Activated CD4-positive, alpha-beta T cell treated with anti-CD3 and anti-CD28 coated beads, Interleukin-10, Interleukin-2, amounts not matched to agents 100 ng/mL and 50 ng/mL, durations not matched to agents 16 hours and 8 hours (primary cell): ENCODE results near the gene MAPK4.
"Not testable (repeated sequence)": the region's sequence is repeated elsewhere in the genome, so short reads cannot be mapped to it uniquely, and the experiment has no call there.

Experiments used
- DNase-seq: peaks from one replicate; pipeline ENCODE4 v3.0.0-alpha.2; 2020

Gene MAPK4

GRCh38 chr18:50689578-50689977 lies 129.7 kb downstream of the MAPK4 start:
- DNase-seq: no peak

GRCh38 chr18:50694147-50694546 lies 134.3 kb downstream of the MAPK4 start:
- DNase-seq: no peak

DNA sequence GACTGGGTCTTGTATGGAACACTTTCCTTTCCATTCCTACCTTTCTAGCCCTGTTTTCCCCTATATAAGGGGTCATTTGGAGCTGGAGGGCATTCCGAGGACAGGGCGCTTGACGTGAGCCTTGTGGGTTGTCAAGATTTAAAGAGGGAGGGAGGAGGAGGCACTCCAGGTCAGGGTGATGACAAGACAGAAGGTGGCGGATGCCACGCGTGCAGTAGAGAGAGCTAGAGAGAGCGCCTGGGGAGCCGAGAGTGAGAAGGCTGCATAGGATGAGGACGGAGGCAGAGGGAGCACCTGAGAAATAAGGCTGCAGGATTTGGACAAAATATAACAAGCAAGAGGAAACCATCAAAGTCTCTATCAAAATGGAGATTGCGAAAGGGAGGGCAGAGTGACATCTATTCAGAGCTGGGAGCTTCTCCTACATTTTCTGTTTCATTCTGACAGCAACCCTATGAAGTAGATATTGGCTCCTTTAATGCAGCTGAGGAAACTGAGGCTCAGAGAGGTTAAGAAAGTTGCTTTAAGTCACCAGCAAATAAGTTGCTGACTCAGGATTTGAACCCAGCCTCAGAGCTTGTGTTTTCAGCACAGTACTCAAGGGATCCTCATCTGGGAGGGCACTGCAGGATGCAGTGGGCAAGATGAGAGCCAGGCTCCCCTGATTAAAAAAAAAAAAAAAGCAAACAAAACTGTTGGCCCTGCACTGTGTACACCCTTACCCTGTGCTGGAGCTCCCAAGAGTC lies 135.7 kb downstream of the MAPK4 start:
- DNase-seq: no peak

DNA sequence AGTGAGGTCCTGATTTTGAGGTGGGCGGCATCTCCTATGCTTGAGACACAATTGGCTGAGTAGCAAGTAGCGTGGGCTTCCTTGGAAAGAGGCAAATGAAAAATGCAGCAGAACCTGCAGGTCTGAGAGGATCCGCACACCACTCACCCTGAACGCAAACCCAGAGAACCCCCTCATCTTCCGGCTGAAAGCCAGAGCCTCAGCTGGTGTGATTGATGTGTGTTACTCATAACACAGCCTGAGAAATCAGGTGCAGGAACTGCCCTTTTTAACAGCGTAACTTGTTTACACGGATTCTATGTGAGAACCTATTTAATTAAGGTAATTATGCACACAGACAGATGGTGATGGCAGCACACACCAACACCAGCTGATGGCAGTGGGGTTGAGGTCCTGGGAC lies 136.5 kb downstream of the MAPK4 start:
- DNase-seq: no peak

DNA sequence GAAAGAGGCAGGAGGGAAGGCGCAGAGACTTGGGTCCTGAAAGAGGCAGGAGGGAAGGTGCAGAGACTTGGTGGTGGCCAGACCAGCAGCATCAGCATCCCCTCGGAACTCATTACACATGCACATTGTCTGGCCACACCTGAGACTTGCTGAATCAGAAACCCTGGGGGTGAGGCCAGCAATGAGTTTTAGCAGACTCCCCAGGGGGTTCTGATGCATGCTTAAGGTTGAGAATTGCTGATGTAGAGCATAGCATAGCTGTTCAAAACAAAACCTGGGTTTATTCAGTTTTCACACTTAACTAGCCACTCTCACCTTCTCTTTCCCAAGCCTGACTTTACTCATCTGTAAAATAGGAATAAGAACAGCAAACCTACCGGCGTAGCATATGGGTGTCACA lies 137.0 kb downstream of the MAPK4 start:
- no peak for DNase-seq

DNA sequence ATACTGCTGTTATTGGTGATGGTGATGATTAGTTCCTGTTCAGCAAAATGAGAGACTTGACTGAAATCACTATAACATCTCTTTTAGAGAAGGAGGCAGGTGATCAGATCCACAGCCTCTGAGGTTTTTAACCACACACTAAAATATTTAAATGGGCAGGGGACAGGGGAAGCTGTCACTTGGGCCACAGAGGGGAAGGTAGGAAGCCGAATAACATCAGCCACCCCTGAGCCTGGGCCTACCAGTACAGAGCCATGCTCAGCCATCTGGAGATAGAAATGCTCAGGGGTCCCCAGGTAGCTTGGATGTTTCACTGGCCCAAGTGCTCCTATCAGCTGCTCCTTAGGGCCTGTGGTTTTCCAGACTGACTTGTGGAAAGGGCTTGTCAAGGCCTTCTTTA lies 137.6 kb downstream of the MAPK4 start:
- no peak for DNase-seq

DNA sequence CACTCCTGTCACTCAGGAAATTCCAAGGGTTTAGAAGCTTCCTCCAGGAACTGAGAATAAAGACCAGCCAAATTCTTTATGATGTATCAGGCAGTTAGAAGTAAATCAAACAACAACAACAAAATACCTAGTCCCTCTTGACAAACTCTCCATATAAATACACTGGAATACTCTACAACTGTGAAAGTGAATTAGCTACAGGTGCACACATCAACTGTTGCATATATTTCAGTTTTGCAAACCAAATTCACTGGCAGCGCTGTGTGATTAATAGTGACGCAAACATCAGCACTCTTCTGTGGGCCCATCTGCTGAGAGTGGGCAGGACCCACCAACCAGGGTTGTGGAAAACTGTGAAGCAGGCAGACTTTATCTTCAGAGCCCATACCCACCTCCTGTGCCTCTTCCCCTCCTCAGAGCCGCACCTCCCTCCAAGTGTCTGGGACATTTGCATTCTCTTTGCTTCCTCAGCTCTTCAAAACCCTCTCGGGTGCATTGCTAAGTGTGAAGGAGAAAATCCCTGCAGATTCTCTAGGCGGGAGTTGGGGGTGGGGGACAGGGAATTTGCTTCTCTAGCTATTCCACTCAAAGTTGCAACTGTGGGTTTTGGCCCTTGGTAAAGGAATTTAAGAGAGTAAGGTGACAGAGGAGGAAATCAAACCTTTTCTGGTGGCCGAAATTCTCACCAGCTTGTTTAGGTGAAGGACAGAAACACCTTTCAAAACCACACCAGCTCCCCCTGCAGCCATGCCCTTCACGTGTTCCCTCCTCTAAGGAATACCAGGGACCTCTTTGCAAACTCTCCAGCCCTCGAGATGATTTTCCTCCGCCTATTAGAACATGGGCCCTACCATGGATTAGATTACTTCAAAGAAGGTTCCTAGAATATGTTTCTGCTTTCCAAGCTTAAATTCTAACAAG lies 140.6 kb downstream of the MAPK4 start:
- DNase-seq: no peak

DNA sequence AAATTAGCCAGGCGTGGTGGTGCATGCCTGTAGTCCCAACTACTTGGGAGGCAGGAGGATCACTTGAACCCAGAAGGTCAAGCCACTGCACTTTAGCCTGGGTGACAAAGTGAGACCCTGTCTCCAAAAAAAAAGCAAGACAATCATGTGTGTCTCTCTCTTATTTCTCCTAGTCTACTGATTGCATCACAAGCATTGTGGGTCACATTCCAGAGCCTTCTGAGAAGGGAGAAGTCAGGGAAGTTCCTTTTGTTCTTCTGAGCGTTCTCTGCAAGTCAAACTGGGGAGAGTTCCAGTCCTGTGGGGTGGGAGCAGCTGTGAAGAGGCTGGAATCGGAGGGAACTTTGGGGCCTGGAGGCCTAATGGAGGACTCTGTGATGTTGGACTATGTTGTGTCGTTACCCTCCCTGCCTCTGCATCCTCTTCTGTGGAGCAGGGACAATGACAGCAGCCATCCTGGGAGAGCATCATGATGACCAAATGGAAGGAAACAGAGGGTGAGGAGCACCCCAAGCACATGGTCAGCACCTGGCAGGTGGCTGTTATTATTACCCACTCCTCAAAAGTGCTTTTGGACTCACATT lies 144.6 kb downstream of the MAPK4 start:
- no peak for DNase-seq

DNA sequence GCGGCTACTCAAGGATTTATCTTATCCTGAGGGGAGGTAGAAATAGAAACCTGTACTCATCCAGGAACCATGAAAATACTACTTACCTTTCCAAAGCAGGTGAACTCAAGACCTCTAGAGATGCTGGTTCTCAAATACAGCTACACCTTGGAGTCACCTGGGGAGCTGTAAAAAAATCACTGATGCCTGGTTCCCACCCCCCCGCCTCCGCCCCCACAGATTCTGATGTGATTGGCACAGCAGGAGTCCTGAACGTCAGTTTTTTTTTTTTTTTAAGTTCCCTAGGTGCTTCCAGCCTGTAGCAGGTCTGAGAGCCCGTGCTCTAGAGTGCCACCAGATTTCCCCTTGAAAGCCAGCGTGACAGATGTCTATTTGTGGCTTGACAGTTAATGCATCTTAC lies 146.3 kb downstream of the MAPK4 start:
- no peak for DNase-seq

DNA sequence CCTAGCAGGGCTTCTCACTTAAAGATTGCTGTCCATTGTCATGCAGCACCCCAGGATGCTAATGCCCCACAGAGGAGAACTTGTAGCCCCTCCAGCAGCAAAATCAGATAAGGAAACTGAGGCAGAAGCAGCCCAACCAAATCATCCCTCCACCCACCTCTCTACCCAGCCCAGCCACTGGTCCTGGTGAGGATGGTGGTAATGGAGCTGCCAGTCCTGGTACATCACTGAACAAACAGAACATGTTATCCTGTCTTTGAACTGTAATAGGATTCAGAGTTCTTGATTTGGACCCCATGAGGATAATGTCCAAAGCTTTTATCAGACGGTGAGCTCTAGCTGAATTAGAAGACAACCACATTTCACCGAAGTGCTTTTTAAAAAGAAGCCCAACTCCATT lies 146.8 kb downstream of the MAPK4 start:
- no peak for DNase-seq

DNA sequence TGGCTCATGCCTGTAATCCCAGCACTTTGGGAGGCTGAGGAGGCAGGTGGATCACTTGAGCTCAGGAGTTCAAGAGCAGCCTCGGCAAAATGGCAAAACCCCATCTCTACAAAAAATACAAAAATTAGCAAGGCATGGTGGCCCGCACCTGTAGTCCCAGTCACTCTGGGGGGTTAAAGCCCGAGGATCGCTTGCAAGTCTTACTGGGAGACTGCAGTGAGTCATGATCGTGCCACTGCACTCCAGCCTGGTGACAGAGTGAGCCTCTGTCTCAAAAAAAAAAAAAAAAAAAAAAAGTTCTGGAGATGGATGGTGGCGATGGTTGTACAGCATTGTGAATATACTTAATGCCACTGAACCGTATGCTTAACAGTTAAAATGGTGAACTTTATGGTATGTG lies 147.4 kb downstream of the MAPK4 start:
- not testable (repeated sequence) for DNase-seq

DNA sequence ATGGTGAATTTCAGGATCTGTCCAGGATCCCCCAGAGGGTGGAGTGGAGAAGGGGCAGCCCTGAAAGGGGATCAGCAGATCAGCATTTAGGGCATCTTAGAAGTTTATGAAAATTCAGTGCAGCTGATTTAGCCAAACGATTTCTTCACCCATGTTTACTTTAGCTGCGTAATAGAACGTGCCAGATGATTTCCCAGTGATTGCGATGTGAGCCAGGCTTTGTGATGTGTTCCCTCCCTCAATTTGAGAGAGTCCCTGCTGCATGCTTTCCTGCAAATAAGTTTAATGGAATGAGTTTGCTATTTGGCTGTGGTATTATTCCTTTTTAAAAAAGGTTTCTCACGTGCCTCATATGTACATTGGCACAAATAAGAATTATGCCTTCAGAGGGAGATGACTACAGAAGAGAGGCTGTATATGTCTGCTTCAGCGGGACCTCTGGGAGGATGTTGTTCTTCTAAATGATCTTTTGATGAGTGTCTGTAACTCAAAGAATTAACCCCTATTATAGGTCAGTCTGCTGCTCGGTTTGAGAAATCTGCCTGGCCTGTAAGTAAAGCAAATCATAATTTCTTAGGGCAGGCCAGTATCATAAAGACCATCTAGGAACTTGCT lies 148.1 kb downstream of the MAPK4 start:
- DNase-seq: no peak

- DNase-seq: no peak
Observed at GRCh38 chr18:50709193-50709592, 149.3 kb downstream of the MAPK4 start.

GRCh38 chr18:50711386-50711785 lies 151.5 kb downstream of the MAPK4 start:
- DNase-seq: no peak

GRCh38 chr18:50715919-50716318 lies 156.0 kb downstream of the MAPK4 start:
- DNase-seq: no peak

GRCh38 chr18:50716902-50717301 lies 157.0 kb downstream of the MAPK4 start:
- no peak for DNase-seq

GRCh38 chr18:50717563-50717962 lies 157.7 kb downstream of the MAPK4 start:
- DNase-seq: no peak

- no peak for DNase-seq
Observed at GRCh38 chr18:50719471-50720324, 159.8 kb downstream of the MAPK4 start.

DNA sequence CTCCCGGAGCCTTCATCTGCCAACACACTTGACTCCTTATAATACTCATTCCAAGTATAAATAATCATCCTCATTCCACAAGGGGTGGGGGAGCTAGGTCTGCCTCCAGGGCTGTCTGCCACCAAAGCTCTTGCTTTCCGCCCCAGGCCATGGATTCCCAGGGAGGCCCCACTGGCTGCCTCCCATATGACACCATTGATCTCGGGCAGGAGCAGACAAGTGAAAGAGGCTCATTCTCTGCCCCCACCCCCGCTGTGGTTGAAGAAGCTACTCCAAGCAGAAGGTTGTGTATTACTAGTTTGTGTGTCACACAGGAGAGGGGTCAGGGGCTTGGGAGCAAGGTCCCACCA lies 160.4 kb downstream of the MAPK4 start:
- DNase-seq: no peak

GRCh38 chr18:50721006-50721405 lies 161.1 kb downstream of the MAPK4 start:
- no peak for DNase-seq

DNA sequence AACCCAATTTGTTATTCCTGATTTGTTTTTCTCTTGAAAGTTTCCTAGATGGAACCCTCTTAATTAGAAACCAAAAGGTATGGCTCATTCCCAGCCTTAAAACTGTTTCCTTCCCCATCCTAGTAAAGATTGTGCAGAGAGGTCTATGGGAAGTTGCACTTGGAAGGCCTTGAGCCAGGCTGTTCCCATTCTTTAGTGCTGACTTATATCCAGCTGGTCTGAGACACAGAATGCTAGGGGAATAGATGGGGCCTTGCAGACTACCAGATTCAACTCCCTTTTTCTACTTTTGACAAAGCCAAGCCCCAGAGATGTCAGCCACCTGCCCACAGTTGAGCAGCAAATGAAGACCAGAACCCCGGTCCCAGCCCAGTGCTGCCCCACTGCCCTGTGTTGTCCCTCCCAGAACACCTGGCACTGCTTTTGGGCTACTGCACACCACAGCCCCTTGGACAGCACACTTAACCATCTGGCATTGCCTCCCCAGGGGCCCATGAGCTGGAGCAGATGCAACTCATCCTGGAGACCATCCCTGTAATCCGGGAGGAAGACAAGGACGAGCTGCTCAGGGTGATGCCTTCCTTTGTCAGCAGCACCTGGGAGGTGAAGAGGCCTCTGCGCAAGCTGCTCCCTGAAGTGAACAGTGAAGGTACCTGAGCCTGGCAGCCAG lies 161.7 kb downstream of the MAPK4 start:
- DNase-seq: no peak

DNA sequence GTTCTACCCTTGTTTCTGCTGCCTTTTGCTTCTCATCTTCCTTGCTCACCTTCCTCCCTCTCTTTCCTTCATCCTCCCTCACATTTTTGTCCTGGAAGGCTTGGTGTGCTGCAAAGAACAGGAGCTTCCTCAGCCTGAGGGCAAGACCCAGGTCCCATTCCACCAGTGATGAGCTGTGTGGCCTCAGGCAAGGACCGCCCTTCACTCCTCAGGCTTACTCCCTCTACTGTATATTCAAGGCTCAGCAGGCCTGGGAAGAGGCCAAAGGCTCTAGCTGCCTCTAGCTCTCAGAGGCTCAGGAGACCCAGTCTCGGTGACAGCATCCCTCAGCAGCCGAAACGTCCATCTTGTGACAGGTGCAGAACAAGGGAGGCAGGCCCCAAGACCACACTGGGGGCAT lies 162.4 kb downstream of the MAPK4 start:
- DNase-seq: no peak
